Sigmoid colon (tissue), 7 donors: Measurements from ENCODE around the gene PGAP6. TPM values are rescaled to one million over a fixed set of nuclear protein-coding genes. Genes with fewer than 3 reads are reported as not detected.

ENCODE experiments used
- DNase-seq: peaks from one replicate; pipeline ENCODE4 v3.0.0-alpha.2; 2019
- H3K27ac ChIP-seq, 4 donors: fragments of 200-600 bp; sonication (generic); one replicate each; pipeline ENCODE4 v1.5.1; 2016 to 2019; ENCODE audit warnings: mild to moderate bottlenecking in 1 of 4
- H3K27me3 ChIP-seq, 3 donors: fragments of 200-600 bp; sonication (generic); one replicate each; pipeline ENCODE4 v1.5.1; 2019; ENCODE audit warnings: mild to moderate bottlenecking in 1 of 3
- H3K36me3 ChIP-seq, 4 donors: fragments of 200-600 bp; sonication (generic); one replicate each; pipeline ENCODE4 v1.5.1; 2016 to 2019
- H3K4me1 ChIP-seq, 4 donors: fragments of 200-600 bp; sonication (generic); one replicate each; pipeline ENCODE4 v1.5.1; 2017 to 2019
- H3K4me3 ChIP-seq, 4 donors: fragments of 200-600 bp; sonication (generic); one replicate each; pipeline ENCODE4 v1.5.1; 2017 to 2019; ENCODE audit warnings: mild to moderate bottlenecking in 2 of 4, moderate library complexity in 1 of 4
- H3K9me3 ChIP-seq, 4 donors: fragments of 200-600 bp in 3 of 4; sonication (generic) in 3 of 4; one replicate each; pipeline versions ENCODE4 v1.5.1 to v1.6.1; 2013 to 2019
- EP300 ChIP-seq, 4 donors: sonication (generic); formaldehyde crosslinking; IDR thresholded peaks; one replicate each; pipeline ENCODE4 v1.6.1; 2017; ENCODE audit warnings: antibody characterized with exemption in 4 of 4
- POLR2A ChIP-seq, 2 donors: fragments of 450-650 bp; IDR thresholded peaks; one replicate each; pipeline ENCODE4 v1.6.1; 2016; ENCODE audit warnings: antibody characterized with exemption in 2 of 2, mild to moderate bottlenecking in 2 of 2, moderate library complexity in 2 of 2
- POLR2AphosphoS5 ChIP-seq, 4 donors: sonication (generic); formaldehyde crosslinking; IDR thresholded peaks; one replicate each; pipeline ENCODE4 v1.6.1; 2017; ENCODE audit warnings: antibody characterized with exemption in 4 of 4
- WGBS, 2 donors: extraction: QIAGEN DNeasy Blood & Tissue Kit; methylation state at CpG; one replicate each; pipeline ENCODE4 v1.1.7; 2013; 5-methylcytosine and 5-hydroxymethylcytosine counted together
- intact Hi-C: fragments of 100-400 bp; cut with DNase I; formaldehyde crosslinking; loops from one replicate; pipeline ENCODE4 v1.15.1; 2023
- polyA plus RNA-seq, 3 donors: library from polyadenylated mRNA; stranded (reverse); fragments of 200-250 nt; gene quantifications; one replicate each; pipeline ENCODE4 v1.2.3, GENCODE V29; 2013
- total RNA-seq, 4 donors: library from RNA; depleted of rRNA; stranded (reverse); fragments of >200 nt; gene quantifications; one replicate each; pipeline ENCODE4 v1.1.0, GENCODE V29; 2016
- TF ChIP-seq, protein P1 (sequence below), 4 experiments: fragments of 450-650 bp in 3 of 4; fragments of 200-600 bp in 1 of 4; IDR thresholded peaks; one replicate each; pipeline ENCODE4 v1.5.1; 2016 to 2019; ENCODE audit warnings: antibody characterized with exemption in 4 of 4, mild to moderate bottlenecking in 3 of 4, moderate library complexity in 2 of 4
- donor health status: healthy with polysubstance abuse.
- donor health status: Bipolar disorder and iron deficiency.
- donor health status: healthy.

The PGAP6 gene
- total and polyA plus RNA-seq, 7 donors: 20.7 to 109 (median 26.6) TPM

DNA sequence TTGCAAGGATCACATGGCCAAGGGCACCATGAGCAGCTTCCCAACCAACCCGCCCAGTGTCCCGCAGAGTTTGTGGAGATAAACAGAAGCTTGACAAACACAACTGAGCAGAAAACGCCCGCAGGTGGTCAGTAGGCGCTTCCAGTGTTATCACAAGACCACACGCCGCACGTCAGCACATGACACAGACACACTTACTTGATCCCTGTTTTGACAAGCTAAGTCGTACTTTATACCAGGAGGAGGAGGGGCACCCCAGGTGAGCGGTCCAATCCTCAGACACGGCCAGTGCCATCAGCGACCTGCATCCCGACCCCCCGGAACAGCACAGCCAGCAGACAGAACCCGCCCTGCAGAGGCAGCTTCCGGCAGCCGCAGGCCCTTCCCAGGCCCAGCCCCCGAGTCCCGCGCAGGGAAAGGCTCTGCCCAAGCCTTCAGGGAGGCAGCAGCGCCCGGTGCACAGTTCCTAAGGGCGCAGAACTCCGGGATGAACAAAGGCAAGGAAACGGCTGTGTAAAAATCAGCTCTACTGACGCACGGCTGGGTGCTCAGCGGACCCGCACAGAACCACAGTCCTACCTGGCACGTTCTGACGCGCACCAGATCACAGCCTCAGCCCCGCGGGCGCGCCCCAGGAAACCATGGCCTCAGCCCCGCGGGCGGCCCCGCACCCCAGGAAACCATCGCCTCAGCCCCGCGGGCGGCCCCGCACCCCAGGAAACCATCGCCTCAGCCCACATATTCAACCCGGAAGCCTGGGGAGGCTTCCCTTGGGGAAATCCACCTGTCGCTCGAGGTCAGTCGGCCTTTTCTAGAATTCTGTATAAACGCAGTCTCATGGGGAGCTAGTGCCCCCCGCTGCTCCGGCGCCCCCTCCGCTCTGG is 57.1 kb downstream of the PGAP6 start:
- H3K9me3 ChIP-seq: no peaks in the 10 kb centered on the region
- WGBS, 2 donors: 45 to 53% methylated on average over 55 of the region's 55 CpGs
- peaks cover 0 to 14% (median 11%) of the 10 kb centered on the region in 4 donors for H3K4me1 ChIP-seq
- TF ChIP-seq POLR2AphosphoS5 (IDR thresholded peaks at IDR 0.05) (no peak), POLR2A (IDR thresholded peaks at IDR 0.05) (no peak), EP300 (IDR thresholded peaks at IDR 0.05) (no peak)
- TF ChIP-seq, protein P1, sequence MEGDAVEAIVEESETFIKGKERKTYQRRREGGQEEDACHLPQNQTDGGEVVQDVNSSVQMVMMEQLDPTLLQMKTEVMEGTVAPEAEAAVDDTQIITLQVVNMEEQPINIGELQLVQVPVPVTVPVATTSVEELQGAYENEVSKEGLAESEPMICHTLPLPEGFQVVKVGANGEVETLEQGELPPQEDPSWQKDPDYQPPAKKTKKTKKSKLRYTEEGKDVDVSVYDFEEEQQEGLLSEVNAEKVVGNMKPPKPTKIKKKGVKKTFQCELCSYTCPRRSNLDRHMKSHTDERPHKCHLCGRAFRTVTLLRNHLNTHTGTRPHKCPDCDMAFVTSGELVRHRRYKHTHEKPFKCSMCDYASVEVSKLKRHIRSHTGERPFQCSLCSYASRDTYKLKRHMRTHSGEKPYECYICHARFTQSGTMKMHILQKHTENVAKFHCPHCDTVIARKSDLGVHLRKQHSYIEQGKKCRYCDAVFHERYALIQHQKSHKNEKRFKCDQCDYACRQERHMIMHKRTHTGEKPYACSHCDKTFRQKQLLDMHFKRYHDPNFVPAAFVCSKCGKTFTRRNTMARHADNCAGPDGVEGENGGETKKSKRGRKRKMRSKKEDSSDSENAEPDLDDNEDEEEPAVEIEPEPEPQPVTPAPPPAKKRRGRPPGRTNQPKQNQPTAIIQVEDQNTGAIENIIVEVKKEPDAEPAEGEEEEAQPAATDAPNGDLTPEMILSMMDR (IDR thresholded peaks at IDR 0.05): no peak
- no peak for DNase-seq
- H3K27ac ChIP-seq: no peak overlapping the region
- H3K36me3 ChIP-seq: no peaks in the 10 kb centered on the region
- no peaks in the 10 kb centered on the region for H3K27me3 ChIP-seq
- H3K4me3 ChIP-seq: peak overlapping the region in 1 of 4 donors; percentile 12
- intact Hi-C loops: loop anchor here (5.0 kb wide), 1 partner anchor 48 kb away; the partner anchor contains the start of gene MRPL28

DNA sequence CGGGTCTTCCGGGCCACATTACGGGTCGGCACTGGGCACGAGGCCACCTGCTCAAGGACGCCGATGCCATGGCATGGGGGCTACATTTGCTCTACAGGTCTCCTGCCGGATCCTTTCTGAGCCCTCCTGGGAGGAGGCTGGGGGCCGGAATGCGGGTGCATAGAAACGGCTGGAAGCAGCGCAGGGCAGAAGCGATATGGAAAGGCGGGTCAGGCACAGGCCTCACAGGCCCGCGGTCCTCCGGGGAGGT is 57.7 kb downstream of the PGAP6 start:
- H3K9me3 ChIP-seq: no peaks in the 10 kb centered on the region
- 79 to 90% methylated on average over 17 of the region's 17 CpGs for WGBS, 2 donors
- peaks cover 0 to 4% (median 2%) of the 10 kb centered on the region in 4 donors for H3K36me3 ChIP-seq
- DNase-seq: no peak
- H3K27ac ChIP-seq: no peak overlapping the region
- H3K27me3 ChIP-seq: no peaks in the 10 kb centered on the region
- intact Hi-C loops: loop anchor here (5.0 kb wide), 1 partner anchor 48 kb away; the partner anchor contains the start of gene MRPL28
- no peak overlapping the region for H3K4me3 ChIP-seq
- H3K4me1 ChIP-seq: peaks cover 0 to 14% (median 11%) of the 10 kb centered on the region in 4 donors
- no peak for TF ChIP-seq POLR2A (IDR thresholded peaks at IDR 0.05)
- TF ChIP-seq, protein P1 (IDR thresholded peaks at IDR 0.05): no peak
- no peak for TF ChIP-seq EP300 (IDR thresholded peaks at IDR 0.05)
- no peak for TF ChIP-seq POLR2AphosphoS5 (IDR thresholded peaks at IDR 0.05)

DNA sequence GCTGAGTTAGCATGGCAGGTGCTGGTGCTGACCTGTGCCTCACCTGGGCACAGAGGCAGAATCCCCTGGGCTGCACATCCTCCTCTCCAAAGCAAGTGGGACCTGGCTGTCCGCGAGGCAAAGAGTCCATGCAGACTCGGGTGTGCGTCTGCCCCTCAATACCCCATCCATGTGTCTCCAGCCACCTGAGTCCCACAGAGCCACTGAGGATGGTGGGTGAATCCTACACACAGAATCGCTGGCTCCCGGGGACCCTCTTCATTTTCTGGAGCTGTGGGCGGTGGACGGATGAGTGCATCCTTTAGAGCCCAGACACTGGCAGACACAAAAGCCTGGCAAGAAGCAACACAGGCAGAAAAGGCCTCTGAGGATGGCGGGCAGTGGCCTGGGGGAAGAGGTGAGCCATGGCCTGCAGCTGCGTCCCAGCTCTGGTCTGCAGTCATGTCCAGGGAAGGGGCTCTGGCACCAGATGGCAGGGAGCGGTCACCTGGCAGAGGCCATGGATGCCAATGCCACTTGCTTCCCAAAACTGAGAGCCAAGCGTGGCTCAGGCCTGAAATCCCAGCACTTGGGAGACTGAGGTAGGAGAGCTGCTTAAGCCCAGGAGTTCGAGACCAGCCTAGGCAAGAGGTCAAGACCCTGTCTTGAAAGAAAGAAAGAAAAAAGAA is 59.2 kb downstream of the PGAP6 start:
- H3K4me1 ChIP-seq: peaks cover 0 to 9% (median 6%) of the 10 kb centered on the region in 4 donors
- H3K9me3 ChIP-seq: no peaks in the 10 kb centered on the region
- no peaks in the 10 kb centered on the region for H3K27me3 ChIP-seq
- no peak overlapping the region for H3K4me3 ChIP-seq
- 94% methylated on average over 13 of the region's 13 CpGs for WGBS, 2 donors
- H3K36me3 ChIP-seq: peaks cover 0 to 13% (median 7%) of the 10 kb centered on the region in 4 donors
- DNase-seq: no peak
- no peak for TF ChIP-seq POLR2AphosphoS5 (IDR thresholded peaks at IDR 0.05)
- TF ChIP-seq POLR2A (IDR thresholded peaks at IDR 0.05): no peak
- TF ChIP-seq, protein P1 (IDR thresholded peaks at IDR 0.05): no peak
- no peak for TF ChIP-seq EP300 (IDR thresholded peaks at IDR 0.05)
- intact Hi-C loops: loop anchor here (5.0 kb wide), 1 partner anchor 50 kb away; the partner anchor contains the start of gene MRPL28
- no peak overlapping the region for H3K27ac ChIP-seq

DNA sequence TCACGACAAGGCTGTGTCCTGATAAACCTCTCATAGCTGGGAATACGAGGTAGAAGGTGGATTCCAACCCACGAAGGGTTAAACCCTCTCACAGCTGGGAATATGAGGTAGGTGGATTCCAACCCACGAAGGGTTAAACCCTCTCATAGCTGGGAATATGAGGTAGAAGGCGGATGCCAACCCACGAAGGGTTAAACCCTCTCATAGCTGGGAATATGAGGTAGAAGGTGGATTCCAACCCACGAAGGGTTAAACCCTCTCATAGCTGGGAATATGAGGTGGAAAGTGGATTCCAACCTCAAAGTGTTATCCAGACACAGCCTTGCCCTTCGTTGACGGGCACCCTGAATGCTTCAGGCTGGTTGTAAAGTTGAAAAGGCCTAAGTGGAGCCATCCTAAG is 60.2 kb downstream of the PGAP6 start:
- intact Hi-C loops: loop anchor here (5.0 kb wide), 1 partner anchor 51 kb away; the partner anchor contains the start of gene MRPL28
- no peaks in the 10 kb centered on the region for H3K4me1 ChIP-seq
- no peak overlapping the region for H3K4me3 ChIP-seq
- no peak for DNase-seq
- H3K9me3 ChIP-seq: no peaks in the 10 kb centered on the region
- no peaks in the 10 kb centered on the region for H3K27me3 ChIP-seq
- 73 to 81% methylated on average over 9 of the region's 9 CpGs for WGBS, 2 donors
- H3K36me3 ChIP-seq: peaks cover 0 to 13% (median 7%) of the 10 kb centered on the region in 4 donors
- no peak for TF ChIP-seq POLR2AphosphoS5 (IDR thresholded peaks at IDR 0.05)
- no peak for TF ChIP-seq EP300 (IDR thresholded peaks at IDR 0.05)
- TF ChIP-seq, protein P1 (IDR thresholded peaks at IDR 0.05): no peak
- no peak for TF ChIP-seq POLR2A (IDR thresholded peaks at IDR 0.05)
- H3K27ac ChIP-seq: no peak overlapping the region

Other genes with a start within 250 kb of the PGAP6 start
- 10 to 100 TPM; 10.2 to 22.8 (median 15.7) TPM for gene NPRL3, start 243.3 kb downstream of the PGAP6 start, total RNA-seq
- gene NPRL3, start 243.3 kb downstream of the PGAP6 start, polyA plus RNA-seq: 10 to 100 TPM in 1 of 3 donors, 1 to 10 TPM in 2; 4.8 to 22.8 (median 6.2) TPM
- not detected for gene HBZ, start 229.3 kb downstream of the PGAP6 start, total RNA-seq
- under 1 TPM in 1 of 3 donors, not detected in 2; 0.10 TPM for gene HBZ, start 229.3 kb downstream of the PGAP6 start, polyA plus RNA-seq
- gene HBM, start 216.0 kb downstream of the PGAP6 start, total RNA-seq: not detected
- not detected for gene HBM, start 216.0 kb downstream of the PGAP6 start, polyA plus RNA-seq
- 100 to 1,000 TPM in 1 of 4 donors, 1 to 10 TPM in 2, not detected in 1; 3.7 to 109 (median 8.2) TPM for gene HBA2, start 209.1 kb downstream of the PGAP6 start, total RNA-seq
- 1 to 10 TPM; 4.2 to 7.1 (median 5.3) TPM for gene HBA2, start 209.1 kb downstream of the PGAP6 start, polyA plus RNA-seq
- gene HBA1, start 205.3 kb downstream of the PGAP6 start, total RNA-seq: 1 to 10 TPM in 1 of 4 donors, not detected in 3; 4.1 TPM
- 1 to 10 TPM in 1 of 3 donors, not detected in 2; 1.7 TPM for gene HBA1, start 205.3 kb downstream of the PGAP6 start, polyA plus RNA-seq
- gene HBQ1, start 201.5 kb downstream of the PGAP6 start, total RNA-seq: not detected
- under 1 TPM in 1 of 3 donors, not detected in 2; 0.19 TPM for gene HBQ1, start 201.5 kb downstream of the PGAP6 start, polyA plus RNA-seq
- gene LUC7L, start 152.5 kb downstream of the PGAP6 start, total RNA-seq: 100 to 1,000 TPM in 2 of 4 donors, 10 to 100 TPM in 2; 48.9 to 138 (median 88.4) TPM
- gene LUC7L, start 152.5 kb downstream of the PGAP6 start, polyA plus RNA-seq: 10 to 100 TPM; 21.0 to 58.7 (median 28.2) TPM
- gene FAM234A, start 147.2 kb downstream of the PGAP6 start, total RNA-seq: 10 to 100 TPM; 38.3 to 82.5 (median 62.1) TPM
- 10 to 100 TPM; 12.6 to 74.0 (median 25.7) TPM for gene FAM234A, start 147.2 kb downstream of the PGAP6 start, polyA plus RNA-seq
- 10 to 100 TPM in 2 of 4 donors, 1 to 10 TPM in 2; 6.4 to 24.9 (median 9.5) TPM for gene RGS11, start 106.0 kb downstream of the PGAP6 start, total RNA-seq
- 1 to 10 TPM in 2 of 3 donors, under 1 TPM in 1; 0.23 to 4.0 (median 1.8) TPM for gene RGS11, start 106.0 kb downstream of the PGAP6 start, polyA plus RNA-seq
- 1 to 10 TPM; 3.5 to 5.7 (median 5.0) TPM for gene ARHGDIG, start 101.4 kb downstream of the PGAP6 start, total RNA-seq
- gene ARHGDIG, start 101.4 kb downstream of the PGAP6 start, polyA plus RNA-seq: 1 to 10 TPM in 2 of 3 donors, not detected in 1; 1.6 to 5.2 TPM
- gene PDIA2, start 98.8 kb downstream of the PGAP6 start, total RNA-seq: 1 to 10 TPM in 1 of 4 donors, under 1 TPM in 3; 0.71 to 5.5 (median 0.82) TPM
- gene PDIA2, start 98.8 kb downstream of the PGAP6 start, polyA plus RNA-seq: 1 to 10 TPM in 1 of 3 donors, under 1 TPM in 1, not detected in 1; 0.60 to 3.0 TPM
- 10 to 100 TPM; 17.9 to 29.9 (median 20.9) TPM for gene AXIN1, start 29.3 kb downstream of the PGAP6 start, total RNA-seq
- gene AXIN1, start 29.3 kb downstream of the PGAP6 start, polyA plus RNA-seq: 10 to 100 TPM; 28.2 to 33.4 (median 30.3) TPM
- 10 to 100 TPM; 49.6 to 77.4 (median 62.0) TPM for gene MRPL28, start 11.4 kb downstream of the PGAP6 start, total RNA-seq
- gene MRPL28, start 11.4 kb downstream of the PGAP6 start, polyA plus RNA-seq: 10 to 100 TPM; 74.5 to 95.9 (median 78.4) TPM
- 100 to 1,000 TPM; 138 to 281 (median 191) TPM for gene NME4, start 15.2 kb upstream of the PGAP6 start, total RNA-seq
- 10 to 100 TPM; 39.6 to 55.3 (median 46.7) TPM for gene NME4, start 15.2 kb upstream of the PGAP6 start, polyA plus RNA-seq
- 10 to 100 TPM; 15.0 to 21.6 (median 16.4) TPM for gene DECR2, start 19.9 kb upstream of the PGAP6 start, total RNA-seq
- 10 to 100 TPM; 30.6 to 39.1 (median 31.9) TPM for gene DECR2, start 19.9 kb upstream of the PGAP6 start, polyA plus RNA-seq
- gene RAB11FIP3, start 43.7 kb upstream of the PGAP6 start, total RNA-seq: 10 to 100 TPM; 20.0 to 44.9 (median 28.9) TPM
- gene RAB11FIP3, start 43.7 kb upstream of the PGAP6 start, polyA plus RNA-seq: 10 to 100 TPM; 10.6 to 24.1 (median 13.2) TPM
- gene CAPN15, start 145.7 kb upstream of the PGAP6 start, total RNA-seq: 10 to 100 TPM; 10.3 to 24.4 (median 16.9) TPM
- 10 to 100 TPM; 35.4 to 85.8 (median 60.1) TPM for gene CAPN15, start 145.7 kb upstream of the PGAP6 start, polyA plus RNA-seq
- not detected for gene PRR35, start 178.4 kb upstream of the PGAP6 start, total RNA-seq
- gene PRR35, start 178.4 kb upstream of the PGAP6 start, polyA plus RNA-seq: not detected
- gene NHLRC4, start 185.0 kb upstream of the PGAP6 start, total RNA-seq: 1 to 10 TPM; 1.5 to 4.2 (median 1.7) TPM
- 1 to 10 TPM in 1 of 3 donors, under 1 TPM in 2; 0.60 to 1.5 (median 0.69) TPM for gene NHLRC4, start 185.0 kb upstream of the PGAP6 start, polyA plus RNA-seq
- 10 to 100 TPM; 15.5 to 45.7 (median 22.6) TPM for gene PIGQ, start 188.0 kb upstream of the PGAP6 start, total RNA-seq
- 10 to 100 TPM; 11.1 to 47.4 (median 12.0) TPM for gene PIGQ, start 188.0 kb upstream of the PGAP6 start, polyA plus RNA-seq
- 10 to 100 TPM; 16.8 to 32.7 (median 17.9) TPM for gene RAB40C, start 208.1 kb upstream of the PGAP6 start, total RNA-seq
- gene RAB40C, start 208.1 kb upstream of the PGAP6 start, polyA plus RNA-seq: 10 to 100 TPM; 28.8 to 41.2 (median 38.3) TPM
- gene WFIKKN1, start 249.0 kb upstream of the PGAP6 start, total RNA-seq: 1 to 10 TPM in 1 of 4 donors, under 1 TPM in 3; 0.27 to 1.4 (median 0.43) TPM
- under 1 TPM; 0.46 to 0.80 (median 0.60) TPM for gene WFIKKN1, start 249.0 kb upstream of the PGAP6 start, polyA plus RNA-seq